Smooth muscle cell (in vitro differentiated cells): ENCODE results near the gene PTP4A2. TPM values are rescaled to one million over a fixed set of nuclear protein-coding genes. Genes with fewer than 3 reads are reported as not detected.
A peak's percentile ranks its signal among the peaks of the same experiment; 100 is the strongest.

Experiments
- DNase-seq: peaks from one replicate; lab custom pipeline; 2025; ENCODE audit not compliant: unreplicated experiment; lab: John Stamatoyannopoulos, UW
- H2AFZ ChIP-seq: fragments of 200-600 bp; sonication (generic); 2 replicates; pipeline ENCODE4 v1.6.0; 2016; ENCODE audit warnings: antibody characterized with exemption, low read depth, mild to moderate bottlenecking
- H3F3A ChIP-seq: fragments of 200-600 bp; sonication (generic); 2 replicates; pipeline ENCODE4 v1.6.0; 2017; ENCODE audit warnings: antibody characterized with exemption, low read depth
- H3K27ac ChIP-seq: fragments of 200-600 bp; sonication (generic); 2 replicates; pipeline ENCODE4 v1.5.1; 2016; ENCODE audit warnings: low read depth, mild to moderate bottlenecking
- H3K27me3 ChIP-seq: fragments of 200-600 bp; sonication (generic); 2 replicates; pipeline ENCODE4 v1.6.1; 2016; ENCODE audit warnings: low read depth, mild to moderate bottlenecking
- H3K36me3 ChIP-seq: fragments of 200-600 bp; sonication (generic); 2 replicates; pipeline ENCODE4 v1.5.1; 2016; ENCODE audit warnings: low read depth
- H3K4me1 ChIP-seq: fragments of 200-600 bp; sonication (generic); 2 replicates; pipeline ENCODE4 v1.5.1; 2016; ENCODE audit warnings: low read depth
- H3K4me2 ChIP-seq: fragments of 200-600 bp; sonication (generic); 2 replicates; pipeline ENCODE4 v1.6.0; 2016; ENCODE audit warnings: mild to moderate bottlenecking
- H3K4me3 ChIP-seq: fragments of 200-600 bp; sonication (generic); 2 replicates; pipeline ENCODE4 v1.5.1; 2016; ENCODE audit warnings: mild to moderate bottlenecking
- H3K79me2 ChIP-seq: fragments of 200-600 bp; sonication (generic); 2 replicates; pipeline ENCODE4 v1.6.0; 2016; ENCODE audit warnings: low read depth, mild to moderate bottlenecking
- H3K9ac ChIP-seq: fragments of 200-600 bp; sonication (generic); 2 replicates; pipeline ENCODE4 v1.6.0; 2016; ENCODE audit warnings: low read depth
- H3K9me3 ChIP-seq: fragments of 200-600 bp; sonication (generic); replicated peaks from 2 replicates; pipeline ENCODE4 v1.5.1; 2016; ENCODE audit warnings: low read depth
- H4K20me1 ChIP-seq: fragments of 200-600 bp; sonication (generic); 2 replicates; pipeline ENCODE4 v1.6.0; 2016; ENCODE audit warnings: low read depth
- WGBS: methylation state at CpG from one replicate; pipeline ENCODE4 v1.1.7; 2016; ENCODE audit warnings: low lambda C conversion rate; 5-methylcytosine and 5-hydroxymethylcytosine counted together
- polyA plus RNA-seq: library from polyadenylated mRNA; unstranded; fragments of >200 nt; fragmentation: Nextera tagmentation; extraction: Ambion mirVana; gene quantifications from 2 replicates; pipeline ENCODE4 v1.2.1, GENCODE V29; 2016
- total RNA-seq: library from RNA; depleted of rRNA; stranded (reverse); fragments of >200 nt; gene quantifications from 2 replicates; pipeline ENCODE4 v1.2.3, GENCODE V29; 2014
- TF ChIP-seq, protein P1 (sequence below): fragments of 200-600 bp; sonication (generic); IDR thresholded peaks from 2 replicates; pipeline ENCODE4 v1.5.1; 2017; ENCODE audit warnings: borderline replicate concordance, mild to moderate bottlenecking, antibody characterized with exemption; ENCODE audit not compliant: insufficient read depth, poor library complexity, severe bottlenecking

The PTP4A2 gene
- total and polyA plus RNA-seq, 2 experiments from 2014 or later, result 334 to 460 TPM

DNA sequence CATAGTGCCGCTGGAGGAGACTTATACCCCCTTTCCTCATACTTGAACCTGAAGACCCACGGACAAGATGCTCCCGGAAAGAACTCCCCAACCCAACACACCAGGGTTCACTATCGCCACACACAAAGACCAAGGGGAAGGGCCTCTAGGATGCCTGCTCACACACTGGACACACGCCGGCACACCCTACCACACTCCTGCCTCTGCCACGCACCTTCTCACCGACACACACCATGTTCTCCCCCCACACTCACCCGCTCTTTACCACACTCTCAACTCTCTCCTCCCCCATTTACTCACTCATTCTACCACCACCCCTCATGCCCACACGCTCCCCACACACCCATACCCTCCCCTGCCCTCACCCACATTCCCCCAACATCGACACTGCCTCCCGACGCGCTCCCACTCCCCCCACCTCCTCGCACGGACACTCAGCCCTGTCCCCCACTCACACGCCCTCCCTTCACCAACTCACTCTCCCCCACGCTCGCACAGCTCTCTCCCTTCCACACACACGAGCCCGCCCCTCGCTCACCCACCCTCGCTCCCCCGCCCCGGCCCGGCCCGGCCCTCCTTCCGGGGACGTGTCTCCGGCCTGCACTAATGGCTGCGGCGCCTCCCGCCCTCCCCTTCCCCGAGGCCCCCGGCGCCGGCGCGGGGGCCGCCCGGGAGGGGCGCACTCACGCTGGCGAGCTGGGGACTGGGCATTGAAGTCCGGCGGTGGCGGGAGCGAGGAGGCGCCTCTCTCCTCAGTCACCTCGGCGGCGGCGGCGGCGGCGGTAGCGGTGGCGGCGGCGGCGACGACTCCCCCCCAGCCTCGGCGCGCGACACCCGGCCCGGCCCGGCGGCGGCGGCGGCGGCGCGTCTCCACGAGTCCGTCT is 626 bp downstream of the PTP4A2 start:
- H3K27ac ChIP-seq, result peak overlapping the region; percentile 94
- no peak overlapping the region for H2AFZ ChIP-seq
- H3F3A ChIP-seq, result peaks cover 35% of the 10 kb centered on the region

DNA sequence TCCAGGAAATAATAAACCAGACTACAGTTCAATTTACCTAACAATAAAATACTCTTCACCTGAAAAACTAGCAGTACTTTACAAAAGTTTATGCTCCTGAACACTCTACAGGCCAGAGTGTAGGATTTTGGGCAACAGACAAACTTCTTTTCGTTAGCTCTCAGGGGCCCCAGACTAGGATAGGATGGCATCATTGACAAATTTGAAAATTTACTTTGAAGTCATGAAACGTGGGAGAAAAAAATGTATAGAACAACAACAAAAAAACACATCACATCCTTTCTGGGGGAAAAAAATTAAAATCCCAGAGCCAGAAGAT is 1.2 kb downstream of the PTP4A2 start:
- Histone ChIP-seq H3K4me1 (peaks cover 39% of the 10 kb centered on the region), H3F3A (peaks cover 34% of the 10 kb centered on the region), H3K9me3 (no peaks in the 10 kb centered on the region), H3K36me3 (no peaks in the 10 kb centered on the region), H3K4me3 (peak overlapping the region; percentile 94), H3K27me3 (no peaks in the 10 kb centered on the region), H3K4me2 (peak overlapping the region; percentile 81), H4K20me1 (peaks cover 57% of the 10 kb centered on the region), H3K9ac (peak overlapping the region; percentile 96), H3K79me2 (peaks cover 59% of the 10 kb centered on the region), H2AFZ (no peak overlapping the region), H3K27ac (peak overlapping the region; percentile 94)
- DNase-seq, result no peak
- 1% methylated on average over 2 of the region's 2 CpGs for WGBS
- TF ChIP-seq, protein P1, sequence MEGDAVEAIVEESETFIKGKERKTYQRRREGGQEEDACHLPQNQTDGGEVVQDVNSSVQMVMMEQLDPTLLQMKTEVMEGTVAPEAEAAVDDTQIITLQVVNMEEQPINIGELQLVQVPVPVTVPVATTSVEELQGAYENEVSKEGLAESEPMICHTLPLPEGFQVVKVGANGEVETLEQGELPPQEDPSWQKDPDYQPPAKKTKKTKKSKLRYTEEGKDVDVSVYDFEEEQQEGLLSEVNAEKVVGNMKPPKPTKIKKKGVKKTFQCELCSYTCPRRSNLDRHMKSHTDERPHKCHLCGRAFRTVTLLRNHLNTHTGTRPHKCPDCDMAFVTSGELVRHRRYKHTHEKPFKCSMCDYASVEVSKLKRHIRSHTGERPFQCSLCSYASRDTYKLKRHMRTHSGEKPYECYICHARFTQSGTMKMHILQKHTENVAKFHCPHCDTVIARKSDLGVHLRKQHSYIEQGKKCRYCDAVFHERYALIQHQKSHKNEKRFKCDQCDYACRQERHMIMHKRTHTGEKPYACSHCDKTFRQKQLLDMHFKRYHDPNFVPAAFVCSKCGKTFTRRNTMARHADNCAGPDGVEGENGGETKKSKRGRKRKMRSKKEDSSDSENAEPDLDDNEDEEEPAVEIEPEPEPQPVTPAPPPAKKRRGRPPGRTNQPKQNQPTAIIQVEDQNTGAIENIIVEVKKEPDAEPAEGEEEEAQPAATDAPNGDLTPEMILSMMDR, result no peak

More for the DNA sequence above, 626 bp downstream of the PTP4A2 start:
- DNase-seq, result peak; percentile 60
- TF ChIP-seq, protein P1, result no peak
- Histone ChIP-seq H3K4me2 (peak overlapping the region; percentile 81), H3K9ac (peak overlapping the region; percentile 96), H4K20me1 (peaks cover 51% of the 10 kb centered on the region), H3K4me3 (peak overlapping the region; percentile 94), H3K27me3 (no peaks in the 10 kb centered on the region), H3K9me3 (no peaks in the 10 kb centered on the region), H3K4me1 (peaks cover 38% of the 10 kb centered on the region), H3K36me3 (no peaks in the 10 kb centered on the region), H3K79me2 (peaks cover 53% of the 10 kb centered on the region)
- 0% methylated on average over 13 of the region's 78 CpGs for WGBS

DNA sequence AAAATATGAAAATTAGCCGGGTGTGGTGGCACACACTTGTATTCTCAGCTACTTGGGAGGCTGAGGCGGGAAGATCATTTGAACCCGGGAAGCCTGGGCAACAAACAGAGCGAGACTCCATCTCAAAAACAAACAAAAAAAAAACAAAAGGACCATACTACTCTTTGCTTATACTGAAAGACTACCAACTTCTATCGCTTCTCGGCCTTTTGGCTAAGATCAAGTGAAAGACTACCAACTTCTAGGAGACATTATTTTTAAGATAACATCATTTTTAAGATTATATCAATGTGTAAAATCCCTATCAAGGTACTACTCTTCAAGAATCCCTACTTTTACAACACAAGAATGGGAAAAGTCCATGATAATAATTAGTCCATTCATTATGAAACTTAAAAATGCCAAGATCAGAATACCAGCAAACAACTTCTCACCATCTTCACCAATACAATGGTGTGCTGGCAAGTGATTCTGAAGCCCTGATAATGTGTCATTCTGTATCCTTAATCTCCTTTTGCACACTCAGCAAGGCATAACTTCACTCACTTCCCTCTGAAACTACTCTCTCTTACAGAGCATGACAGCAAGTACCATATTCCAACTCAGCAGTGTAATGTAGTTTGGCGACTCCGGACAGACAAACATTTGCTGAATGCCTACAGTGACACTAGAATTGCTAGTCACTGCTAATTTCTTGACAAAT is 1.7 kb downstream of the PTP4A2 start:
- Histone ChIP-seq H3K4me3 (peak overlapping the region; percentile 94), H3F3A (peaks cover 34% of the 10 kb centered on the region), H3K36me3 (no peaks in the 10 kb centered on the region), H3K27me3 (no peaks in the 10 kb centered on the region), H3K79me2 (peaks cover 64% of the 10 kb centered on the region), H3K4me2 (peak overlapping the region; percentile 81), H2AFZ (no peak overlapping the region), H3K4me1 (peaks cover 44% of the 10 kb centered on the region), H3K9ac (peak overlapping the region; percentile 96), H3K27ac (peak overlapping the region; percentile 94), H4K20me1 (peaks cover 62% of the 10 kb centered on the region), H3K9me3 (no peaks in the 10 kb centered on the region)
- TF ChIP-seq, protein P1, result no peak
- no peak for DNase-seq
- WGBS, result 72% methylated on average over 8 of the region's 8 CpGs
